Peyer's patch (tissue), 4 donors: ENCODE measurements around the gene SMARCC2. TPM values are rescaled to one million over a fixed set of nuclear protein-coding genes. Genes with fewer than 3 reads are reported as not detected.

Experiments
- DNase-seq, 3 donors: peaks; one replicate each; pipeline ENCODE4 v3.0.0-alpha.2; 2017 to 2019
- H3K27ac ChIP-seq, 4 donors: fragments of 200-600 bp; sonication (generic); one replicate each; pipeline ENCODE4 v1.5.1; 2016 to 2019
- H3K27me3 ChIP-seq, 2 donors: fragments of 200-600 bp; sonication (generic); one replicate each; pipeline ENCODE4 v1.5.1; 2019
- H3K36me3 ChIP-seq, 3 donors: fragments of 200-600 bp; sonication (generic); one replicate each; pipeline ENCODE4 v1.5.1; 2016 to 2019
- H3K4me1 ChIP-seq, 4 donors: fragments of 200-600 bp; sonication (generic); one replicate each; pipeline ENCODE4 v1.5.1; 2016 to 2019
- H3K4me3 ChIP-seq, 4 donors: fragments of 200-600 bp; sonication (generic); 1 replicate in 3 of 4; 2 replicates in 1 of 4; pipeline ENCODE4 v1.5.1; 2016 to 2019; ENCODE audit warnings: mild to moderate bottlenecking in 1 of 4
- H3K9me3 ChIP-seq, 4 donors: fragments of 200-600 bp; sonication (generic); one replicate each; pipeline ENCODE4 v1.5.1; 2016 to 2019; ENCODE audit warnings: mild to moderate bottlenecking in 1 of 4
- POLR2A ChIP-seq, 2 donors: fragments of 450-650 bp; IDR thresholded peaks; one replicate each; pipeline ENCODE4 v1.5.1; 2017; ENCODE audit warnings: antibody characterized with exemption in 2 of 2, mild to moderate bottlenecking in 2 of 2, moderate library complexity in 2 of 2
- total RNA-seq, 4 donors: library from RNA; depleted of rRNA; stranded (reverse); fragments of >200 nt; gene quantifications; one replicate each; pipeline ENCODE4 v1.1.0, GENCODE V29; 2016
- TF ChIP-seq, protein P1 (sequence below), 6 experiments: fragments of 450-650 bp in 4 of 6; fragments of 200-600 bp in 2 of 6; sonication (generic) in 1 of 6; IDR thresholded peaks; one replicate each; pipeline ENCODE4 v1.5.1; 2017 to 2019; ENCODE audit warnings: antibody characterized with exemption in 6 of 6, mild to moderate bottlenecking in 3 of 6, moderate library complexity in 1 of 6

Gene SMARCC2
- total RNA-seq, 4 donors from 2014 or later, result 85.6 to 299 (median 139) TPM

DNA sequence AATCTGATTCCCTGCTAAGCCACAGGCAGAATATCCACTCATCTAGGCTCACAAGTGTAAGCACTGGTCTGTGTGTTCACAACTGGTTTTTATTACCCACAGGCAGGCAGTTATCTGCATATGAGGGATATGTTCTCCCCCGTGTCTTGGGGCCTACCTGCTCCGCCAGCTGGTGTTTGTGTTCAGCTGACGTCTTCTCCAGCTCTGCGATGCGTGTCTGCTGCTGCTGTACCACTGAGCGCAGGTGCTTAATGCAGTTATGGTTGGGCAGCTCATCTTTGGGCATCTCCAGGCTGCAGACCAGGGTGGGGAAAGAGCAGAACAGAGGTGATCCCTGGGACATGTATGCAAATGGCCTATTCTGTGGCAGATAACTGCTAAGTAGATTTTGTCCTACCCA lies 18.7 kb upstream of the SMARCC2 start:
- H3K27ac ChIP-seq, result peak overlapping the region in 2 of 4 donors; percentile 52
- TF ChIP-seq, protein P1, sequence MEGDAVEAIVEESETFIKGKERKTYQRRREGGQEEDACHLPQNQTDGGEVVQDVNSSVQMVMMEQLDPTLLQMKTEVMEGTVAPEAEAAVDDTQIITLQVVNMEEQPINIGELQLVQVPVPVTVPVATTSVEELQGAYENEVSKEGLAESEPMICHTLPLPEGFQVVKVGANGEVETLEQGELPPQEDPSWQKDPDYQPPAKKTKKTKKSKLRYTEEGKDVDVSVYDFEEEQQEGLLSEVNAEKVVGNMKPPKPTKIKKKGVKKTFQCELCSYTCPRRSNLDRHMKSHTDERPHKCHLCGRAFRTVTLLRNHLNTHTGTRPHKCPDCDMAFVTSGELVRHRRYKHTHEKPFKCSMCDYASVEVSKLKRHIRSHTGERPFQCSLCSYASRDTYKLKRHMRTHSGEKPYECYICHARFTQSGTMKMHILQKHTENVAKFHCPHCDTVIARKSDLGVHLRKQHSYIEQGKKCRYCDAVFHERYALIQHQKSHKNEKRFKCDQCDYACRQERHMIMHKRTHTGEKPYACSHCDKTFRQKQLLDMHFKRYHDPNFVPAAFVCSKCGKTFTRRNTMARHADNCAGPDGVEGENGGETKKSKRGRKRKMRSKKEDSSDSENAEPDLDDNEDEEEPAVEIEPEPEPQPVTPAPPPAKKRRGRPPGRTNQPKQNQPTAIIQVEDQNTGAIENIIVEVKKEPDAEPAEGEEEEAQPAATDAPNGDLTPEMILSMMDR (IDR thresholded peaks at IDR 0.05), result no peak
- no peak for TF ChIP-seq POLR2A (IDR thresholded peaks at IDR 0.05)
- H3K27me3 ChIP-seq, result no peaks in the 10 kb centered on the region
- H3K4me3 ChIP-seq, result no peak overlapping the region
- H3K36me3 ChIP-seq, result peaks cover 3 to 85% (median 5%) of the 10 kb centered on the region in 3 donors
- no peaks in the 10 kb centered on the region for H3K4me1 ChIP-seq
- no peaks in the 10 kb centered on the region for H3K9me3 ChIP-seq
- DNase-seq, result peak in 2 of 3 donors; percentile 73 to 78

DNA sequence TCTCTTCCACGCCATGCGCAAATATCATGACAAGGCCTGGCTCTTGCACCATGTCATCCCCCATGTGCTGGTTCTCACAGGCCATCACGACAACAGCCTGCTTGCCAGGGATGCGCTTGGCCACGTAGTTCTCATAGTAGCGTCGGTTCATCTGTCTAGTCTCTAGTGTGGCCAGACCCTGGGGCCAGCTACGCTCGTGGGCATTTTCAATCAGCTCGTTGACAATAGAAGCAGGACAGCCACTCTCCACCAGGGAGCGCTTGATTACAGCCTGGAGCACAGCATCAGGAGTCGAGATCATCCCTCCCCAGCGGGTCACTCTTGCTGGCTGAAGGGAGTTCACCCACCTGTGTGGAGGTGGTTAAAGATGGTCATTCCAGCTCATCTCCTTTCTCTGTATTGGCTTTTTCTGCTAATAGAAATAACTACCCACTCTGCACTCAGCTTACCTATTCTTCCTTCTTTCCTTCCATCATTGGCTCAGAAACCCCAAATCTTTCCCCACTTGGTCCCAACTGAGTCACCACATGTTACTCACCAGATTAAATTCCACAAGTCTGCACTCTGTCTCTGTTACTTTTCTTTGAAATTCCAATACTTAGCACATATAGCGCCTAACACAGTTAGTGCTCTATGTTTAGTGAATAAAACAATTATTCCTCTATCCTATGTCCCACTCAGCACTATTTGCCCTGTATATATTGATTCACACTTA lies 17.3 kb upstream of the SMARCC2 start:
- H3K4me3 ChIP-seq, result no peak overlapping the region
- H3K9me3 ChIP-seq, result no peaks in the 10 kb centered on the region
- peak; percentile 60 to 80 (median 67) for DNase-seq
- peaks cover 3 to 71% (median 5%) of the 10 kb centered on the region in 3 donors for H3K36me3 ChIP-seq
- H3K27ac ChIP-seq, result peak overlapping the region in 2 of 4 donors; percentile 52
- H3K4me1 ChIP-seq, result peaks cover 0 to 6% (median 0%) of the 10 kb centered on the region in 4 donors
- H3K27me3 ChIP-seq, result no peaks in the 10 kb centered on the region
- TF ChIP-seq, protein P1 (IDR thresholded peaks at IDR 0.05), result peak; percentile 29 to 73 (median 62)
- no peak for TF ChIP-seq POLR2A (IDR thresholded peaks at IDR 0.05)

DNA sequence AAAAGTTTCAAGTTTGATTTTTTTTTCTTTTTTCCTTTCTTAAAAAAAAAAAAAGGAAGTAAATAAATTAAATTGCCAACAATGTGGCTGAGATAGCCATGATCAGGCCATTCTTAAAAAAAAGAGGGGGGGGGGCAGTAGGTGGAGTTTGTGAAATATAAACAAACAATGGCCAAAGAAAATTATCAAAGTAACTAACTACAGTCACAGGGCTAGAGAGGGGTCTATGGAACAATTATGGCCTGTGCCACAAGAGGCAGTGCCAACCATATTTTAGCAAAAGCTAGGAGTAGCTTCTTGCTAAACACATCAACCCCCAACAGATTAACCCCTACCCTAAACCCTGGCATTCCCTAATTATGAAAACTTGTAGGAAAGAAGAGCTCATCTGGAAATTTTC lies 16.2 kb upstream of the SMARCC2 start:
- no peak for TF ChIP-seq POLR2A (IDR thresholded peaks at IDR 0.05)
- TF ChIP-seq, protein P1 (IDR thresholded peaks at IDR 0.05), result no peak
- H3K27ac ChIP-seq, result no peak overlapping the region
- peaks cover 3 to 61% (median 5%) of the 10 kb centered on the region in 3 donors for H3K36me3 ChIP-seq
- H3K27me3 ChIP-seq, result no peaks in the 10 kb centered on the region
- no peak overlapping the region for H3K4me3 ChIP-seq
- H3K4me1 ChIP-seq, result peaks cover 0 to 6% (median 0%) of the 10 kb centered on the region in 4 donors
- DNase-seq, result no peak
- no peaks in the 10 kb centered on the region for H3K9me3 ChIP-seq

DNA sequence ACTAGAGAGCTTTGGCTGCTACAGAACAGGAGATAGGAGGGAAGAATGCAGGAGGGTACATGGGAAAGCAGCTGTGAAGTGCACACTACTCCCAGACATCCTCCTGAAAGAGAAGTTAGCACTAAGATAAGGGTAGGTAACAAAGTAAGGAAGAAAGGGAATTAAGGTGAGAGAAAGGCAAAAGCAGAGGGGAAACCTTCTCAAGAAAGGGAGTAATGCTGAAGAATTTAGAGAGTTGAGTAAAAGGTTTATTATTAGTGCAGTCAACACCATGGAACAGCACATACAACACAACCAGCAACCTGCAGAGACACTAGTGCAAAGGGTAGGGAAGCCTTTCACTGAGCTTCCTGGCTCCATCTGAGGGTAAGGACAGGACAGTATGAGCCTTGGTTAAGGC lies 15.0 kb upstream of the SMARCC2 start:
- Histone ChIP-seq H3K36me3 (peaks cover 0 to 50% (median 5%) of the 10 kb centered on the region in 3 donors), H3K9me3 (no peaks in the 10 kb centered on the region), H3K27me3 (no peaks in the 10 kb centered on the region), H3K27ac (no peak overlapping the region), H3K4me3 (no peak overlapping the region), H3K4me1 (peaks cover 0 to 6% (median 0%) of the 10 kb centered on the region in 4 donors)
- TF ChIP-seq, protein P1 (IDR thresholded peaks at IDR 0.05), result no peak
- TF ChIP-seq POLR2A (IDR thresholded peaks at IDR 0.05), result no peak
- DNase-seq, result no peak

DNA sequence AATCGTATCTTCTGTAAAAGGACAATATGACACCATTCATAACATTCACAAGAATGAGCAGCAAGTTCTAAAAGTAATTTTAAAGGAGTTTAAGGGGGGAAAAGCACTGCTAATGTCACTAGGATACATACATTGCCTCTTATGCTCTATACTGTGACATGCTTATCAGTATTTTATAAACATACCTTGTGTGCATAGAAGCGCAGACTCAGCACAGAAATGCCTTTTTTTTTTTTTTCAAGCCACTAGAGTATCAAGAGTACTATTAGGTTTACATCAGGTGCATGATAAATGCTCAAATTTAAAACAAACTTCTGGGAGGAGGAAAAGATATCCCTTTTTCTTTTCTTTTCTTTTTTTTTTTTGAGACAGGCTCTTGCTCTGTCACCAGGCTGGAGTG lies 13.6 kb upstream of the SMARCC2 start:
- H3K9me3 ChIP-seq, result no peaks in the 10 kb centered on the region
- DNase-seq, result no peak
- no peak overlapping the region for H3K27ac ChIP-seq
- TF ChIP-seq, protein P1 (IDR thresholded peaks at IDR 0.05), result no peak
- no peak for TF ChIP-seq POLR2A (IDR thresholded peaks at IDR 0.05)
- peaks cover 0 to 6% (median 0%) of the 10 kb centered on the region in 4 donors for H3K4me1 ChIP-seq
- no peak overlapping the region for H3K4me3 ChIP-seq
- H3K27me3 ChIP-seq, result no peaks in the 10 kb centered on the region
- peaks cover 0 to 35% (median 5%) of the 10 kb centered on the region in 3 donors for H3K36me3 ChIP-seq
